ENCODE data around the gene BTNL8. TPM values are rescaled to one million over a fixed set of nuclear protein-coding genes. Genes with fewer than 3 reads are reported as not detected.

Gene BTNL8
- total and polyA plus RNA-seq, 2 donors (not counting 3 experiments of a cell fraction or from before 2014, with no cell fraction given), result not detected

GRCh38 chr5:180901319-180902009 lies 2.5 kb downstream of the BTNL8 start:
- Histone ChIP-seq H3K27me3 (ENCODE audit: control insufficient read depth in 2 of 2, insufficient read depth in 2 of 2, low read length in 2 of 2) (no peaks in the 10 kb centered on the region), H3K79me2 (ENCODE audit: control insufficient read depth, insufficient read depth, low read length) (no peaks in the 10 kb centered on the region), H3K4me1 (ENCODE audit: control insufficient read depth, extremely low read depth, insufficient read depth, low read length) (no peaks in the 10 kb centered on the region), H3K36me3 (ENCODE audit: control insufficient read depth in 2 of 2, extremely low read depth in 1 of 2, insufficient read depth in 2 of 2, low read length in 2 of 2) (no peaks in the 10 kb centered on the region), H3K9me1 (replicated peaks; ENCODE audit: control insufficient read depth, extremely low read depth, insufficient read depth, low read length) (no peaks in the 10 kb centered on the region), H3K4me3 (replicated peaks in 1 of 3; ENCODE audit: insufficient read depth in 1 of 3, low read depth in 1 of 3, low read length in 3 of 3) (no peak overlapping the region), H3K9me3 (replicated peaks; ENCODE audit: control insufficient read depth, insufficient read depth, low read length) (no peaks in the 10 kb centered on the region), H2AFZ (ENCODE audit: low read depth, low read length) (no peak overlapping the region), H4K20me1 (replicated peaks; ENCODE audit: control insufficient read depth, extremely low read depth, insufficient read depth, low read length) (no peaks in the 10 kb centered on the region), H3K9ac (replicated peaks; ENCODE audit: extremely low read depth, insufficient read depth, low read length) (no peak overlapping the region), H3K4me2 (ENCODE audit: insufficient read depth, low read length) (no peak overlapping the region), H3K27ac (ENCODE audit: insufficient read depth, low read depth, low read length) (no peak overlapping the region)
- dilution Hi-C loops (cut with MboI; ENCODE audit: extremely low pct_ligation_motif_present, low sequenced_read_pairs) (no loop called here), intact Hi-C loops (cut with micrococcal nuclease) (no loop called here)
- TF ChIP-seq EZH2 (IDR thresholded peaks at IDR 0.05; ENCODE audit: borderline replicate concordance, low read depth, low read length, severe bottlenecking), result no peak
- no peak for TF ChIP-seq POLR2AphosphoS5 (IDR thresholded peaks at IDR 0.05; ENCODE audit: insufficient read depth, low read depth, low read length)
- no peak for TF ChIP-seq CTCF (IDR thresholded peaks at IDR 0.05; ENCODE audit: extremely low read depth in 1 of 2, insufficient read depth in 1 of 2, low read depth in 1 of 2, low read length in 2 of 2)
- no peak for TF ChIP-seq MAX (IDR thresholded peaks at IDR 0.05; ENCODE audit: insufficient read depth, insufficient read length)
- no peak for TF ChIP-seq POLR2A (IDR thresholded peaks at IDR 0.05; ENCODE audit: low read depth, low read length)
- no peak for TF ChIP-seq GATA2 (IDR thresholded peaks at IDR 0.05; ENCODE audit: insufficient read depth, insufficient read length, low read depth, low read length)
- no peak for TF ChIP-seq MYC (IDR thresholded peaks at IDR 0.05; ENCODE audit: low read depth, low read length)
- TF ChIP-seq JUN (IDR thresholded peaks at IDR 0.05; ENCODE audit: borderline replicate concordance, insufficient read depth, insufficient read length, low read depth), result no peak
- TF ChIP-seq FOS (IDR thresholded peaks at IDR 0.05; ENCODE audit: borderline replicate concordance, insufficient read depth, low read length), result no peak
- CTCF ChIA-PET, result no interaction called here
- no peak for FAIRE-seq
- no TSS peak for BruUV-seq (replicated peaks)
- no peak for DNase-seq (ENCODE audit: low read depth, low spot score)
- POLR2A ChIA-PET, result no interaction called here
